WI38 (cell line): Measurements from ENCODE around the gene CTIF.

Experiments
- H3K4me3 ChIP-seq: 2 replicates; pipeline ENCODE4 v1.5.1; 2011; ENCODE audit warnings: low read depth, mild to moderate bottlenecking, control low read depth, low read length
- TF ChIP-seq, protein P1 (sequence below): IDR thresholded peaks from 2 replicates; pipeline ENCODE4 v1.5.1; 2012; ENCODE audit warnings: low read depth, mild to moderate bottlenecking, control low read depth, low read length

The CTIF gene

DNA sequence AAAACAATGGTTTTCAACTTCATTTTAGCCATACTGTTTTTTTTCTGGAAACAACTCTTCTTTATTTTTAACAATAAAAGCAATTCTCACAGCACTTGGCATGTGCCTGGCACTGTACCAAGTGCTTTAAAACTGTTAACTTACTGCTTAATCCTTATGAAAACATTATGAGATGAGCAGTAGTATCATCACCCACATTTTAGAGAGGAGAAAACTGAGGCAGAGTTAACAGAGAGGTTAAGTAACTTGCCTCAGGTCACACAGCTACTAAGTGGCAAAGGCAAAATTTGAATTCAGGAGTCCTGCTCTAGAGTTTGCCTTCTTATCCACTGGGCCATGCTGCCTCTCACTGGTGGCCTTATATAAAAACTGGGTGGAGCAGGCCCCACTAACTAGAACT is 23.2 kb downstream of the CTIF start:
- no peak overlapping the region for H3K4me3 ChIP-seq
- TF ChIP-seq, protein P1, sequence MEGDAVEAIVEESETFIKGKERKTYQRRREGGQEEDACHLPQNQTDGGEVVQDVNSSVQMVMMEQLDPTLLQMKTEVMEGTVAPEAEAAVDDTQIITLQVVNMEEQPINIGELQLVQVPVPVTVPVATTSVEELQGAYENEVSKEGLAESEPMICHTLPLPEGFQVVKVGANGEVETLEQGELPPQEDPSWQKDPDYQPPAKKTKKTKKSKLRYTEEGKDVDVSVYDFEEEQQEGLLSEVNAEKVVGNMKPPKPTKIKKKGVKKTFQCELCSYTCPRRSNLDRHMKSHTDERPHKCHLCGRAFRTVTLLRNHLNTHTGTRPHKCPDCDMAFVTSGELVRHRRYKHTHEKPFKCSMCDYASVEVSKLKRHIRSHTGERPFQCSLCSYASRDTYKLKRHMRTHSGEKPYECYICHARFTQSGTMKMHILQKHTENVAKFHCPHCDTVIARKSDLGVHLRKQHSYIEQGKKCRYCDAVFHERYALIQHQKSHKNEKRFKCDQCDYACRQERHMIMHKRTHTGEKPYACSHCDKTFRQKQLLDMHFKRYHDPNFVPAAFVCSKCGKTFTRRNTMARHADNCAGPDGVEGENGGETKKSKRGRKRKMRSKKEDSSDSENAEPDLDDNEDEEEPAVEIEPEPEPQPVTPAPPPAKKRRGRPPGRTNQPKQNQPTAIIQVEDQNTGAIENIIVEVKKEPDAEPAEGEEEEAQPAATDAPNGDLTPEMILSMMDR = no peak

- no peak overlapping the region for H3K4me3 ChIP-seq
- TF ChIP-seq, protein P1 = no peak
Measured at GRCh38 chr18:48563027-48563426, 24.2 kb downstream of the CTIF start.

DNA sequence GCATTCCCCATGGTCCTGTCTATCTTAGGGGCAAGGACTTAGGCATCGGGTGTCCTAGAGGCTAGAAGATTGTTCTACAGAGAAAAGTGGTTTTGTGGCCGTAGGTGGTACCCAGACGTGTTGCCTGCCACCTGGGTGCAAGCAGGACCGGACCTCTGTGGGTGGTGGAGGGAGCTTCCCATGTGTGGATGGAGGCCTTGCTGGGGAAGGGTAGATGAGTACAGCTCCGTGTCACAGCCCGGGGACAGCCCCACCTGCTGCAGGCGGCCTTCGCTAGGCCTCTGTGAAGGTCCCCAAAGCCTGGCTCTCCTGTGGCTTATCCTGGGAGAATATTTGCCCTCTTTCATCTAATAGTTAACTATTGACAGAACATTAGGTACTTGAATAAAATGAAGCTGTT is 25.3 kb downstream of the CTIF start:
- TF ChIP-seq, protein P1 = no peak
- no peak overlapping the region for H3K4me3 ChIP-seq

GRCh38 chr18:48565105-48565504 is 26.3 kb downstream of the CTIF start:
- TF ChIP-seq, protein P1 = no peak
- H3K4me3 ChIP-seq = no peak overlapping the region

DNA sequence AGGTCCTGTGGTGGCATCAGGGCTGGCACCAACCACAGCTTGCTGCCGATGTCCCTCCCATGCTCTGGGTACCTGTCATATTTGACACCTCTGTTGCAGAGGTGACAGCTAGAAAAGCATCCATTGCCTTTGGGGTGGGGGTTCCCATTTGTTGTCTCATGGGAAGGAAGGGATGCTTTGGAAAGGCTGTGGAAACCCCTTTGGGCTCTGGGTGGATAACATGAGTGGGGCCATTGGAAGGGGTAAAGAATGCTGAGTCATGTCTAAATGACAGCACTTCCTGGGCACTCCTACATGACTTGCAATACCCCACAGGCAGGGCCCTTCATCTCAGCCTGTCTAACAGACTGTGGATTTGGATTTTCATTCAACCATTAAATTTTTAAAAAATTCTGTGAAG is 27.8 kb downstream of the CTIF start:
- TF ChIP-seq, protein P1 = no peak
- H3K4me3 ChIP-seq = no peak overlapping the region

DNA sequence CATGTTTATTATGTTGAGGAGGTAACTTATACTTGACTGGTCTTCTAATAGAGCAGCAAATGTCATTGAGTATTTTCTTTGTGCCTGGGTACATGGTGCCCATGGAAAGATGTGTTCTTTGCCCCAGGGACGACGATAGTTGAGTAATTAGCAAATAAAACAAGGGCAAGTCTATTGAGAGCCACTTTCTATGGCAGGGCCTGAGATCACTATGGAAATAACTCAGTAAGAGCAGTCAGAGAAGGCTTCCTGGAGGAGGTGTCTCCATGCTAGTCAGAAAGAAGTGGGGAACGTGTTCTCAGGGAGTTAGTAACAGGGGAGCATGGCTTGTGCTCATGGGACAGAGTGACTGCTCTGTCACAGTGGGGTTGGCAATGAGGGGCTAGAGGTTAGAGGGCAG is 28.6 kb downstream of the CTIF start:
- TF ChIP-seq, protein P1 = no peak
- H3K4me3 ChIP-seq = no peak overlapping the region

GRCh38 chr18:48569139-48569914 is 30.5 kb downstream of the CTIF start:
- TF ChIP-seq, protein P1 = no peak

More at GRCh38 chr18:48569139-48569914, 30.5 kb downstream of the CTIF start:
- no peak overlapping the region for H3K4me3 ChIP-seq
